ENCODE data around the gene UNC79.

DNA sequence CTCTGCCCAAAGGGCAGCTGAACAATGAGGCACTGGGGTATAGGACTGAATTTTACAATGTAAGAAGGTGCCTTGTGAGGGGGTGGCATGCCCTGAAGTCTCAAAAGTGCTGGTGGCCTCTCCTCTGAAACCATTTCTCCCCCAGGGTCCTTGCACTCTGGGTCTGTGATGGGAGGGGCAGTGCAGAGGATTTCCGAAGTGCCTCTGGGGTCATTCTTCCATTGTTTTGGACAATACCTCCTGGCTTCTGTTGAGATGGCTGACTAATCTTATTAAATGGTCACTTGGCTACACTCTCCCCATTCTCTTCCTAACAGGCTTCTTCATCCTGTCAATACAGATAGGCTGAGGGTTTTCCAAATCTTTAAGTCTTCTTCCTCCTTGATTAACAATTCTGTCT is 59.3 kb downstream of the UNC79 start:
- TF ChIP-seq CTCF (IDR thresholded peaks at IDR 0.05; ENCODE audit: low read length): no peak
- no peak for TF ChIP-seq EZH2phosphoT487 (IDR thresholded peaks at IDR 0.05; ENCODE audit: low read length)
- no peak for TF ChIP-seq EZH2 (optimal IDR thresholded peaks at IDR 0.05; ENCODE audit: low read depth, low read length)
